ENCODE data around the gene AFM. TPM values are rescaled to one million over a fixed set of nuclear protein-coding genes. Genes with fewer than 3 reads are reported as not detected.

AFM gene
- total and polyA plus RNA-seq, 10 of the 15 experiments (the other 5 are each of a cell fraction or from before 2014, with no cell fraction given), result not detected

- no peak for ATAC-seq
- RAD21 ChIA-PET (ENCODE audit: unreplicated experiment), result no interaction called here
Observed at GRCh38 chr4:73540826-73541225, 59.3 kb downstream of the AFM start.

GRCh38 chr4:73541251-73541650 is 59.7 kb downstream of the AFM start:
- CTCF ChIA-PET, result interaction anchor here (0.7 to 1.8 kb wide), 3 partner anchors 15 to 98 kb away, joined by 3 to 5 read pairs (median 3); no protein-coding TSS in a partner anchor
- no TSS peak for BruUV-seq (replicated peaks)
- no peak for FAIRE-seq
- no peak for TF ChIP-seq HSF1 (IDR thresholded peaks at IDR 0.05; ENCODE audit: low read depth, low read length)
- no peak for TF ChIP-seq PRDM15 (CRISPR knock-in tag; IDR thresholded peaks at IDR 0.05)
- no peak for TF ChIP-seq POLR2AphosphoS2 (IDR thresholded peaks at IDR 0.05; ENCODE audit: low read depth, low read length)
- no peak for TF ChIP-seq YY1 (IDR thresholded peaks at IDR 0.05; ENCODE audit: low read depth, low read length)
- no peak for TF ChIP-seq CHD1 (IDR thresholded peaks at IDR 0.05; ENCODE audit: low read depth, low read length)
- TF ChIP-seq GATAD2B (conservative IDR thresholded peaks at IDR 0.05; ENCODE audit: low read depth), result no peak
- no peak for TF ChIP-seq USF1 (IDR thresholded peaks at IDR 0.05; ENCODE audit: borderline replicate concordance, extremely low read length, insufficient read depth, low read depth, low read length)

More at GRCh38 chr4:73540826-73541225, 59.3 kb downstream of the AFM start:
- no peaks in the 10 kb centered on the region for H3K36me3 ChIP-seq (ENCODE audit: control insufficient read depth in 2 of 2, insufficient read depth in 2 of 2, low read length in 1 of 2)
- no peak overlapping the region for H3K9ac ChIP-seq (ENCODE audit: control insufficient read depth, insufficient read depth, low read length)
- H3K79me2 ChIP-seq (ENCODE audit: control insufficient read depth, insufficient read depth, low read length), result no peaks in the 10 kb centered on the region
- no peak for DNase-seq (ENCODE audit: low read depth, low spot score)
- H3K27me3 ChIP-seq (replicated peaks in 1 of 2; ENCODE audit: control insufficient read depth in 2 of 2, insufficient read depth in 2 of 2, low read length in 1 of 2), result no peaks in the 10 kb centered on the region
- no peak overlapping the region for H2AFZ ChIP-seq (ENCODE audit: control insufficient read depth, low read depth, low read length)
- ChIA-PET POLR2A (no interaction called here), SMC1A (ENCODE audit: uncharacterized antibody, unreplicated experiment) (interaction anchor here (2.0 to 3.9 kb wide), 2 partner anchors 14 to 34 kb away, joined by 6 to 24 read pairs; no protein-coding TSS in a partner anchor), CTCF (interaction anchor here (0.6 to 1.8 kb wide), 6 partner anchors 15 to 432 kb away, joined by 3 to 5 read pairs (median 3); no protein-coding TSS in a partner anchor)
- no peak for FAIRE-seq
- peaks cover 5% of the 10 kb centered on the region; the same call in 1 of the 2 replicates for H3K4me1 ChIP-seq (ENCODE audit: control insufficient read depth, insufficient read depth, low read length)
- H3K27ac ChIP-seq (ENCODE audit: control insufficient read depth, insufficient read depth), result no peak overlapping the region
- H3K4me3 ChIP-seq, result no peak overlapping the region
- no peak for TF ChIP-seq BMI1 (IDR thresholded peaks at IDR 0.05; ENCODE audit: borderline replicate concordance)
- TF ChIP-seq SMAD1 (IDR thresholded peaks at IDR 0.05; ENCODE audit: low read depth, partially characterized antibody), result no peak
- no peak for TF ChIP-seq EGR1 (IDR thresholded peaks at IDR 0.05; ENCODE audit: borderline replicate concordance in 1 of 2, low read depth in 2 of 2, low read length in 2 of 2)
- no peak for TF ChIP-seq BACH1 (IDR thresholded peaks at IDR 0.05; ENCODE audit: borderline replicate concordance)
- no peak for TF ChIP-seq YBX1 (IDR thresholded peaks at IDR 0.05)
- H3K4me2 ChIP-seq (ENCODE audit: control insufficient read depth, insufficient read depth), result no peak overlapping the region
- no TSS peak for BruUV-seq (replicated peaks)
- 45% methylated on average over 3 of the region's 3 CpGs for WGBS (ENCODE audit: insufficient coverage, insufficient replicate concordance, low lambda C conversion rate, missing lambda C conversion rate)
- intact Hi-C loops (cut with micrococcal nuclease; ENCODE audit: unreplicated experiment), result no loop called here
- no peaks in the 10 kb centered on the region for H3K9me3 ChIP-seq (replicated peaks; ENCODE audit: control insufficient read depth, insufficient read depth, low read length)
- in situ Hi-C loops (cut with MboI), result no loop called here
- H4K20me1 ChIP-seq (ENCODE audit: control insufficient read depth, insufficient read depth), result no peaks in the 10 kb centered on the region

More at GRCh38 chr4:73541251-73541650, 59.7 kb downstream of the AFM start:
- ATAC-seq (no peak), DNase-seq (ENCODE audit: low read depth, low spot score) (no peak)
- ChIA-PET RAD21 (ENCODE audit: unreplicated experiment) (no interaction called here), POLR2A (no interaction called here), SMC1A (ENCODE audit: uncharacterized antibody, unreplicated experiment) (interaction anchor here (2.0 kb wide), 1 partner anchor 14 kb away, joined by 6 read pairs; no protein-coding TSS in a partner anchor)
- Histone ChIP-seq H3K27ac (ENCODE audit: control insufficient read depth, insufficient read depth) (no peak overlapping the region), H3K79me2 (ENCODE audit: control insufficient read depth, insufficient read depth, low read length) (no peaks in the 10 kb centered on the region), H3K4me2 (ENCODE audit: control insufficient read depth, insufficient read depth) (no peak overlapping the region), H3K36me3 (ENCODE audit: control insufficient read depth in 2 of 2, insufficient read depth in 2 of 2, low read length in 1 of 2) (no peaks in the 10 kb centered on the region), H4K20me1 (ENCODE audit: control insufficient read depth, insufficient read depth) (no peaks in the 10 kb centered on the region), H3K9me3 (replicated peaks; ENCODE audit: control insufficient read depth, insufficient read depth, low read length) (no peaks in the 10 kb centered on the region), H3K4me1 (ENCODE audit: control insufficient read depth, insufficient read depth, low read length) (peaks cover 5% of the 10 kb centered on the region; the same call in 1 of the 2 replicates), H3K4me3 (no peak overlapping the region), H2AFZ (ENCODE audit: control insufficient read depth, low read depth, low read length) (no peak overlapping the region; the same call in 1 of the 2 replicates), H3K27me3 (replicated peaks in 1 of 2; ENCODE audit: control insufficient read depth in 2 of 2, insufficient read depth in 2 of 2, low read length in 1 of 2) (no peaks in the 10 kb centered on the region), H3K9ac (ENCODE audit: control insufficient read depth, insufficient read depth, low read length) (no peak overlapping the region)
- WGBS (ENCODE audit: insufficient coverage, insufficient replicate concordance, low lambda C conversion rate, missing lambda C conversion rate), result 28% methylated on average over 3 of the region's 3 CpGs
- in situ Hi-C loops (cut with MboI), result no loop called here
- intact Hi-C loops (cut with micrococcal nuclease; ENCODE audit: unreplicated experiment), result no loop called here
